K562 (cell line): ENCODE measurements around the gene INTS1. TPM values are rescaled to one million over a fixed set of nuclear protein-coding genes. Genes with fewer than 3 reads are reported as not detected.

Source experiments
- ATAC-seq: fragments of 200-7000 bp; cut with Tn5 transposase; 3 replicates; pipeline ENCODE4 v1.9.1; 2020; ENCODE audit warnings: moderate library complexity
- BruUV-seq: library from RNA; stranded (reverse); fragments of 400-500 nt; replicated peaks from 2 replicates; lab custom pipeline; 2021; lab: Mats Ljungman, UMichigan
- CTCF ChIA-PET: fragments of 300-600 bp; formaldehyde crosslinking; extraction: SDS; loops from one replicate; lab custom pipeline; 2021; ENCODE audit warnings: low intra/inter-chr PET ratio; lab: Yijun Ruan, JAX
- POLR2A ChIA-PET: fragments of 300-600, 350-650 bp; sonication (Branson Sonifier 250); formaldehyde crosslinking; extraction: SDS; loops from one replicate; lab custom pipeline; 2021; ENCODE audit warnings: antibody characterized with exemption, inconsistent platforms; lab: Yijun Ruan, JAX
- DNase-seq, 4 experiments: peaks; one replicate each; pipeline versions ENCODE4 v3.0.0 to v3.0.0-alpha.2; 2011 to 2018; ENCODE audit warnings: low spot score in 3 of 4, mixed read lengths in 3 of 4; ENCODE audit errors: extremely low read depth in 1 of 4
- FAIRE-seq: peaks from 2 replicates; lab custom pipeline; 2011; peaks lifted over from hg19 to GRCh38; lab: Jason Lieb, UNC
- H2AFZ ChIP-seq: 2 replicates; pipeline ENCODE4 v1.6.0; 2011; ENCODE audit warnings: low read depth, low read length, control low read depth, inconsistent platforms
- H3K27ac ChIP-seq: fragments of 200-600 bp; 3 replicates; pipeline ENCODE4 v1.8.0; 2011; ENCODE audit warnings: low read depth, mild to moderate bottlenecking, control low read depth, inconsistent platforms, low read length, moderate library complexity, mixed read lengths; ENCODE audit errors: extremely low read depth
- H3K27me3 ChIP-seq, 2 experiments: fragments of 300-600 bp in 1 of 2; 2 replicates in 1 of 2; 3 replicates in 1 of 2; pipeline versions ENCODE4 v1.6.0 to v1.8.0; 2011; ENCODE audit warnings: inconsistent platforms in 2 of 2, low read length in 2 of 2, mild to moderate bottlenecking in 1 of 2, mixed read lengths in 1 of 2, moderate library complexity in 1 of 2; ENCODE audit not compliant: control insufficient read depth in 2 of 2, insufficient read depth in 2 of 2
- H3K36me3 ChIP-seq: fragments of 300-600 bp; 3 replicates; pipeline ENCODE4 v1.8.0; 2011; ENCODE audit warnings: mild to moderate bottlenecking, low read length, inconsistent platforms; ENCODE audit not compliant: control insufficient read depth, insufficient read depth
- H3K4me1 ChIP-seq, 2 experiments: fragments of 200-600 bp in 1 of 2; replicated peaks in 1 of 2; 2 replicates in 1 of 2; 3 replicates in 1 of 2; pipeline versions ENCODE4 v1.5.1 to v1.8.0; 2011; ENCODE audit warnings: inconsistent platforms in 2 of 2, low read length in 2 of 2, mild to moderate bottlenecking in 1 of 2, mixed read lengths in 1 of 2, moderate library complexity in 1 of 2; ENCODE audit not compliant: control insufficient read depth in 2 of 2, insufficient read depth in 2 of 2
- H3K4me2 ChIP-seq: 2 replicates; pipeline ENCODE4 v1.6.1; 2011; ENCODE audit warnings: low read length, control low read depth, inconsistent platforms, mixed read lengths; ENCODE audit not compliant: insufficient read depth
- H3K4me3 ChIP-seq: fragments of 200-600 bp; sonication (generic), shearing (Covaris generic); 2 replicates; pipeline ENCODE4 v1.5.1; 2016; ENCODE audit warnings: control low read depth, inconsistent platforms
- H3K79me2 ChIP-seq: fragments of 200-600 bp; 3 replicates; pipeline ENCODE4 v1.8.0; 2011; ENCODE audit warnings: low read length, inconsistent platforms; ENCODE audit not compliant: control insufficient read depth, insufficient read depth
- H3K9ac ChIP-seq, 2 experiments: 2 replicates each; pipeline versions ENCODE4 v1.6.0 to v1.6.1; 2011; ENCODE audit warnings: low read depth in 2 of 2, low read length in 2 of 2, control low read depth in 1 of 2, inconsistent platforms in 1 of 2, mild to moderate bottlenecking in 1 of 2, mixed read lengths in 1 of 2; ENCODE audit not compliant: insufficient read depth in 1 of 2
- H3K9me1 ChIP-seq: one replicate; pipeline ENCODE4 v1.6.0; 2011; ENCODE audit warnings: inconsistent platforms, mild to moderate bottlenecking, low read length, moderate library complexity; ENCODE audit not compliant: control insufficient read depth, insufficient read depth
- H3K9me3 ChIP-seq: replicated peaks from 2 replicates; pipeline ENCODE4 v1.5.1; 2011; ENCODE audit warnings: low read depth, low read length, inconsistent platforms; ENCODE audit not compliant: control insufficient read depth, insufficient read depth
- H4K20me1 ChIP-seq: replicated peaks from 2 replicates; pipeline ENCODE4 v1.6.1; 2011; ENCODE audit warnings: low read length, inconsistent platforms, mixed read lengths; ENCODE audit not compliant: control insufficient read depth, insufficient read depth
- BCOR ChIP-seq: fragments of 450-650 bp; IDR thresholded peaks from 2 replicates; pipeline ENCODE4 v1.6.1; 2016
- JUNB ChIP-seq: fragments of 450-650 bp; formaldehyde crosslinking; conservative IDR thresholded peaks from 2 replicates; pipeline ENCODE4 v1.4.0; 2020; ENCODE audit warnings: mild to moderate bottlenecking
- NFYB ChIP-seq: IDR thresholded peaks from 2 replicates; pipeline ENCODE4 v1.6.1; 2011; ENCODE audit warnings: mild to moderate bottlenecking, moderate library complexity; ENCODE audit not compliant: insufficient read length; ENCODE audit errors: extremely low read depth
- PRPF4 ChIP-seq: fragments of 200-400 bp; formaldehyde crosslinking; IDR thresholded peaks from one replicate; pipeline ENCODE4 v1.6.1; 2017; ENCODE audit warnings: low read length, low read depth, mild to moderate bottlenecking; ENCODE audit not compliant: insufficient read depth, poor library complexity, severe bottlenecking
- PURB ChIP-seq: sonication (generic); formaldehyde crosslinking; IDR thresholded peaks from 2 replicates; pipeline ENCODE4 v1.9.0; 2021; ENCODE audit warnings: low read depth, mild to moderate bottlenecking, missing genetic modification reagents
- TCFL5 ChIP-seq: fragments of 250-450 bp; sonication (Bioruptor Pico); conservative IDR thresholded peaks from 2 replicates; pipeline ENCODE4 v1.6.1; 2021; ENCODE audit warnings: mild to moderate bottlenecking, moderate library complexity, matching md5 sums
- ZBED1 ChIP-seq: IDR thresholded peaks from 2 replicates; pipeline ENCODE4 v1.6.1; 2014
- ZBTB17 ChIP-seq: fragments of 450-650 bp; formaldehyde crosslinking; IDR thresholded peaks from 2 replicates; pipeline ENCODE4 v1.4.0; 2020; ENCODE audit warnings: mild to moderate bottlenecking
- WGBS: fragments of 100-300 bp; shearing (Covaris generic); methylation state at CpG from one replicate; pipeline ENCODE4 v1.1.6; 2016; ENCODE audit warnings: low coverage, mixed read lengths; ENCODE audit not compliant: insufficient coverage; ENCODE audit errors: missing lambda C conversion rate; 5-methylcytosine and 5-hydroxymethylcytosine counted together
- in situ Hi-C: fragments of 300-500 bp; cut with MboI; formaldehyde crosslinking; loops from 4 replicates; pipeline ENCODE4 v1.15.0; 2018; ENCODE audit warnings: inconsistent platforms, mixed read lengths
- intact Hi-C: fragments of 100-400 bp; cut with micrococcal nuclease; formaldehyde crosslinking; loops from 2 replicates; pipeline ENCODE4 v1.14.2; 2022
- polyA plus RNA-seq, 8 experiments: library from polyadenylated mRNA; depleted of rRNA in 4 of 8; stranded (reverse) in 5 of 8; unstranded in 3 of 8; fragments of >200 nt; fragmentation: Nextera tagmentation in 2 of 8; fragmentation: Illumina TruSeq in 1 of 8; extraction: Ambion mirVana in 2 of 8; extraction: Trizol in 1 of 8; gene quantifications; 2 replicates each; pipeline versions ENCODE4 v1.2.1 to v1.2.3, GENCODE V29; 2011 to 2014; ENCODE audit warnings: inconsistent platforms in 1 of 8, missing spikeins in 1 of 8
- total RNA-seq, 7 experiments: library from RNA; depleted of rRNA in 6 of 7; stranded (reverse); fragments of >200 nt in 6 of 7; fragmentation: Illumina TruSeq in 2 of 7; extraction: Trizol in 2 of 7; gene quantifications; 2 replicates each; pipeline versions ENCODE4 v1.2.1 to v1.2.3, GENCODE V29; 2011 to 2021; ENCODE audit warnings: low replicate concordance in 1 of 7
- TF ChIP-seq, protein P1 (sequence below): fragments of 450-650 bp; IDR thresholded peaks from 2 replicates; pipeline ENCODE4 v1.6.1; 2016; ENCODE audit warnings: low read depth
- TF ChIP-seq, protein P2 (sequence below): sonication (generic); formaldehyde crosslinking; IDR thresholded peaks from 2 replicates; pipeline ENCODE4 v1.8.0; 2022; ENCODE audit warnings: mild to moderate bottlenecking, missing genetic modification reagents, borderline replicate concordance
- TF ChIP-seq, protein P3 (sequence below): fragments of 250-450 bp; sonication (Bioruptor Pico); IDR thresholded peaks from 2 replicates; pipeline ENCODE4 v1.8.0; 2022; ENCODE audit warnings: moderate library complexity, mild to moderate bottlenecking, inconsistent platforms

Gene INTS1
- total and polyA plus RNA-seq, 9 of the 15 experiments (the other 6 are each of a cell fraction or from before 2014, with no cell fraction given) = 0.34 to 119 (median 18.5) TPM

DNA sequence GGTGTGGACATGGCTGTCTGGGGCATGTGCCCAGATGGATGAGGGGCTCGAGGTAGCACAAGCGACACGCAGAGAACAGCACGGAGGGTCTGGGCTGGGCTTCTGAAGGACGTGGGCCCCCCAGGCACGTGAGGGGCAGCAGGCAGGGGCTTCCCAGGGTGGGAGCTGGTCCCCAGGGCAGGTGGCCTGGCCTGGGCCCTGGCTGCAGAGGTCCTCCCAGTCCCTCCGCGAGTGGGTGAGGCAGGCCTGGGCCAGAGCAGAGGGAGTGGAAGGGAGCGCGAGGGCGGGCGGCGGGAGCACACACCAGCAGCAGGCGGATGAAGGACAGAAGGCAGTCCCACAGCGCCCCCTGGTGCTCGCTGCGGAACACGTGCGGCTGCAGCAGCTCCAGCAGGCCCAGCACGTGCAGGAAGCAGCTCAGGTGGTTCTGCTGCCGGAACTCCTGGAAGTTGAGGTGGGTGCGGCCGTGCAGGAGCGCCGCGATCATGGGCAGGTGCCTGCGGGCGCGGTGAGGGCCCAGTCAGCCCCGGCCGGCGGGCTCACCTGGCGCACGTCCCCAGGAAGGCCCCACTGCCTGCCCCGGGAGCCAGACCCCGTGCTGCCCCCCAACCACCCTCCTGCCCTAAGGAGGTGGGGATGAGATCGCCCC is 30.2 kb downstream of the INTS1 start:
- in situ Hi-C loops (no loop called here), intact Hi-C loops (loop anchor here (2.0 kb wide), 2 partner anchors 41 to 249 kb away; no protein-coding TSS in a partner anchor)
- POLR2A ChIA-PET = interaction anchor here (0.6 to 1.3 kb wide), 5 partner anchors 11 to 34 kb away, joined by 3 to 6 read pairs (median 4); no protein-coding TSS in a partner anchor
- DNase-seq = peak; percentile 86 to 93 (median 86)
- Histone ChIP-seq H3K9me3 (no peaks in the 10 kb centered on the region), H2AFZ (no peak overlapping the region), H3K4me1 (peaks cover 2 to 66% of the 10 kb centered on the region in 2 experiments; a peak in 3 of 5 replicates), H3K36me3 (peaks cover 85% of the 10 kb centered on the region; the same call in 2 of the 3 replicates), H3K9me1 (no peaks in the 10 kb centered on the region), H3K4me3 (no peak overlapping the region), H3K4me2 (no peak overlapping the region), H3K79me2 (no peaks in the 10 kb centered on the region), H3K27me3 (no peaks in the 10 kb centered on the region), H3K27ac (no peak overlapping the region), H4K20me1 (no peaks in the 10 kb centered on the region), H3K9ac (peak overlapping the region in 1 of 2 experiments; percentile 84; a peak in 2 of 4 replicates)
- 19% methylated on average over 33 of the region's 37 CpGs for WGBS
- BruUV-seq = no TSS peak
- peak; percentile 80 for FAIRE-seq
- CTCF ChIA-PET = interaction anchor here (0.6 to 1.9 kb wide), 10 partner anchors 30 to 481 kb away, joined by 3 to 19 read pairs (median 4); no protein-coding TSS in a partner anchor
- peak; percentile 98 for ATAC-seq
- TF ChIP-seq PRPF4 (no peak), BCOR (no peak), NFYB (no peak), ZBED1 (0 out of 2 replicates have a peak, but pooled peaks have one; percentile 22), JUNB (no peak), ZBTB17 (CRISPR knock-in tag) (no peak), TCFL5 (CRISPR knock-in tag) (no peak), PURB (CRISPR knock-in tag) (no peak)
- TF ChIP-seq, protein P1, sequence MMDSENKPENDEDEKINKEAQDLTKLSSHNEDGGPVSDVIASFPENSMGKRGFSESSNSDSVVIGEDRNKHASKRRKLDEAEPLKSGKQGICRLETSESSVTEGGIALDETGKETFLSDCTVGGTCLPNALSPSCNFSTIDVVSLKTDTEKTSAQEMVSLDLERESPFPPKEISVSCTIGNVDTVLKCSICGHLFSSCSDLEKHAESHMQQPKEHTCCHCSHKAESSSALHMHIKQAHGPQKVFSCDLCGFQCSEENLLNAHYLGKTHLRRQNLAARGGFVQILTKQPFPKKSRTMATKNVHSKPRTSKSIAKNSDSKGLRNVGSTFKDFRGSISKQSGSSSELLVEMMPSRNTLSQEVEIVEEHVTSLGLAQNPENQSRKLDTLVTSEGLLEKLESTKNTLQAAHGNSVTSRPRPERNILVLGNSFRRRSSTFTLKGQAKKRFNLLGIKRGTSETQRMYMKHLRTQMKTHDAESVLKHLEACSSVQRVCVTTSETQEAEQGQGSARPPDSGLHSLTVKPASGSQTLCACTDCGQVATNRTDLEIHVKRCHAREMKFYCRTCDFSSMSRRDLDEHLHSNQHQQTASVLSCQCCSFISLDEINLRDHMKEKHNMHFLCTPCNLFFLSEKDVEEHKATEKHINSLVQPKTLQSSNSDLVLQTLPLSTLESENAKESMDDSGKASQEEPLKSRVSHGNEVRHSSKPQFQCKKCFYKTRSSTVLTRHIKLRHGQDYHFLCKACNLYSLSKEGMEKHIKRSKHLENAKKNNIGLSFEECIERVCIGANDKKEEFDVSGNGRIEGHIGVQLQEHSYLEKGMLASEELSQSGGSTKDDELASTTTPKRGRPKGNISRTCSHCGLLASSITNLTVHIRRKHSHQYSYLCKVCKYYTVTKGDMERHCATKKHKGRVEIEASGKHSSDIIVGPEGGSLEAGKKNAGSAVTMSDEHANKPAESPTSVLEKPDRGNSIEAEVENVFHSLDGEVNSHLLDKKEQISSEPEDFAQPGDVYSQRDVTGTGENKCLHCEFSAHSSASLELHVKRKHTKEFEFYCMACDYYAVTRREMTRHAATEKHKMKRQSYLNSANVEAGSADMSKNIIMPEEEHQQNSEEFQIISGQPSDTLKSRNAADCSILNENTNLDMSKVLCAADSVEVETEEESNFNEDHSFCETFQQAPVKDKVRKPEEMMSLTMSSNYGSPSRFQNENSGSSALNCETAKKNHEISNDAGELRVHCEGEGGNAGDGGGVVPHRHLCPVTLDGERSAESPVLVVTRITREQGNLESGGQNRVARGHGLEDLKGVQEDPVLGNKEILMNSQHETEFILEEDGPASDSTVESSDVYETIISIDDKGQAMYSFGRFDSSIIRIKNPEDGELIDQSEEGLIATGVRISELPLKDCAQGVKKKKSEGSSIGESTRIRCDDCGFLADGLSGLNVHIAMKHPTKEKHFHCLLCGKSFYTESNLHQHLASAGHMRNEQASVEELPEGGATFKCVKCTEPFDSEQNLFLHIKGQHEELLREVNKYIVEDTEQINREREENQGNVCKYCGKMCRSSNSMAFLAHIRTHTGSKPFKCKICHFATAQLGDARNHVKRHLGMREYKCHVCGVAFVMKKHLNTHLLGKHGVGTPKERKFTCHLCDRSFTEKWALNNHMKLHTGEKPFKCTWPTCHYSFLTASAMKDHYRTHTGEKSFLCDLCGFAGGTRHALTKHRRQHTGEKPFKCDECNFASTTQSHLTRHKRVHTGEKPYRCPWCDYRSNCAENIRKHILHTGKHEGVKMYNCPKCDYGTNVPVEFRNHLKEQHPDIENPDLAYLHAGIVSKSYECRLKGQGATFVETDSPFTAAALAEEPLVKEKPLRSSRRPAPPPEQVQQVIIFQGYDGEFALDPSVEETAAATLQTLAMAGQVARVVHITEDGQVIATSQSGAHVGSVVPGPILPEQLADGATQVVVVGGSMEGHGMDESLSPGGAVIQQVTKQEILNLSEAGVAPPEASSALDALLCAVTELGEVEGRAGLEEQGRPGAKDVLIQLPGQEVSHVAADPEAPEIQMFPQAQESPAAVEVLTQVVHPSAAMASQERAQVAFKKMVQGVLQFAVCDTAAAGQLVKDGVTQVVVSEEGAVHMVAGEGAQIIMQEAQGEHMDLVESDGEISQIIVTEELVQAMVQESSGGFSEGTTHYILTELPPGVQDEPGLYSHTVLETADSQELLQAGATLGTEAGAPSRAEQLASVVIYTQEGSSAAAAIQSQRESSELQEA = no peak
- TF ChIP-seq, protein P2, sequence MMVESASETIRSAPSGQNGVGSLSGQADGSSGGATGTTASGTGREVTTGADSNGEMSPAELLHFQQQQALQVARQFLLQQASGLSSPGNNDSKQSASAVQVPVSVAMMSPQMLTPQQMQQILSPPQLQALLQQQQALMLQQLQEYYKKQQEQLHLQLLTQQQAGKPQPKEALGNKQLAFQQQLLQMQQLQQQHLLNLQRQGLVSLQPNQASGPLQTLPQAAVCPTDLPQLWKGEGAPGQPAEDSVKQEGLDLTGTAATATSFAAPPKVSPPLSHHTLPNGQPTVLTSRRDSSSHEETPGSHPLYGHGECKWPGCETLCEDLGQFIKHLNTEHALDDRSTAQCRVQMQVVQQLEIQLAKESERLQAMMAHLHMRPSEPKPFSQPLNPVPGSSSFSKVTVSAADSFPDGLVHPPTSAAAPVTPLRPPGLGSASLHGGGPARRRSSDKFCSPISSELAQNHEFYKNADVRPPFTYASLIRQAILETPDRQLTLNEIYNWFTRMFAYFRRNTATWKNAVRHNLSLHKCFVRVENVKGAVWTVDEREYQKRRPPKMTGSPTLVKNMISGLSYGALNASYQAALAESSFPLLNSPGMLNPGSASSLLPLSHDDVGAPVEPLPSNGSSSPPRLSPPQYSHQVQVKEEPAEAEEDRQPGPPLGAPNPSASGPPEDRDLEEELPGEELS = peak; percentile 12; the same call in 1 of the 2 replicates
- TF ChIP-seq, protein P3, sequence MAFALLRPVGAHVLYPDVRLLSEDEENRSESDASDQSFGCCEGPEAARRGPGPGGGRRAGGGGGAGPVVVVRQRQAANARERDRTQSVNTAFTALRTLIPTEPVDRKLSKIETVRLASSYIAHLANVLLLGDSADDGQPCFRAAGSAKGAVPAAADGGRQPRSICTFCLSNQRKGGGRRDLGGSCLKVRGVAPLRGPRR (CRISPR knock-in tag) = no peak
